Measurements from ENCODE around the gene MLXIPL.
"Not testable (repeated sequence)": the region's sequence is repeated elsewhere in the genome, so short reads cannot be mapped to it uniquely, and the experiment has no call there.

Gene MLXIPL

GRCh38 chr7:73613954-73614735, 10.2 kb downstream of the MLXIPL start:
- DNase-seq (ENCODE audit: low read depth in 2 of 2, low spot score in 1 of 2): no peak

GRCh38 chr7:73612598-73613269, 11.6 kb downstream of the MLXIPL start:
- DNase-seq (ENCODE audit: low read depth in 2 of 2, low spot score in 1 of 2): no peak

- DNase-seq (ENCODE audit: low read depth in 2 of 2, low spot score in 1 of 2): no peak
Observed at GRCh38 chr7:73611017-73611555, 13.2 kb downstream of the MLXIPL start.

- DNase-seq (ENCODE audit: low read depth in 2 of 2, low spot score in 1 of 2): no peak
Observed at GRCh38 chr7:73610105-73610504, 14.2 kb downstream of the MLXIPL start.

GRCh38 chr7:73607692-73607983, 16.7 kb downstream of the MLXIPL start:
- DNase-seq (ENCODE audit: low read depth in 2 of 2, low spot score in 1 of 2): not testable (repeated sequence)

- DNase-seq (ENCODE audit: low read depth in 2 of 2, low spot score in 1 of 2): peak; percentile 23 to 40
Observed at GRCh38 chr7:73606801-73607691, 17.3 kb downstream of the MLXIPL start.

- DNase-seq (ENCODE audit: low read depth in 2 of 2, low spot score in 1 of 2): no peak
Observed at GRCh38 chr7:73605601-73606220, 18.6 kb downstream of the MLXIPL start.

GRCh38 chr7:73602721-73603651, 21.3 kb downstream of the MLXIPL start:
- no peak for DNase-seq (ENCODE audit: low read depth in 2 of 2, low spot score in 1 of 2)

GRCh38 chr7:73599916-73600315, 24.4 kb downstream of the MLXIPL start:
- no peak for DNase-seq (ENCODE audit: low read depth in 2 of 2, low spot score in 1 of 2)

- no peak for DNase-seq (ENCODE audit: low read depth in 2 of 2, low spot score in 1 of 2)
Observed at GRCh38 chr7:73599151-73599882, 25.0 kb downstream of the MLXIPL start.

GRCh38 chr7:73597978-73598782, 26.1 kb downstream of the MLXIPL start:
- no peak for DNase-seq (ENCODE audit: low read depth in 2 of 2, low spot score in 1 of 2)

GRCh38 chr7:73596191-73597065, 27.9 kb downstream of the MLXIPL start:
- no peak for DNase-seq (ENCODE audit: low read depth in 2 of 2, low spot score in 1 of 2)

- no peak for DNase-seq (ENCODE audit: low read depth in 2 of 2, low spot score in 1 of 2)
Observed at GRCh38 chr7:73595358-73595757, 29.0 kb downstream of the MLXIPL start.

GRCh38 chr7:73593207-73594045, 30.9 kb downstream of the MLXIPL start:
- DNase-seq (ENCODE audit: low read depth in 2 of 2, low spot score in 1 of 2): no peak

GRCh38 chr7:73586911-73587310, 37.4 kb downstream of the MLXIPL start:
- no peak for DNase-seq (ENCODE audit: low read depth in 2 of 2, low spot score in 1 of 2)

- no peak for DNase-seq (ENCODE audit: low read depth in 2 of 2, low spot score in 1 of 2)
Observed at GRCh38 chr7:73585196-73585595, 39.1 kb downstream of the MLXIPL start.
